DMS153 treated with DMSO at 0.1 percent for 48 hours (cell line): ENCODE results near the gene CUL4B.
"Not testable (repeated sequence)": the region's sequence is repeated elsewhere in the genome, so short reads cannot be mapped to it uniquely, and the experiment has no call there.

Experiments used
- DNase-seq: peaks from one replicate; lab custom pipeline; 2025; ENCODE audit not compliant: unreplicated experiment; lab: John Stamatoyannopoulos, UW

CUL4B gene

GRCh38 chrX:120560842-120561633, at the start of gene CUL4B:
CUL4B (minus strand) TSS chrX:120560962; CDS start chrX:120560638, 324 bp downstream.
- DNase-seq = peak; percentile 86

DNA sequence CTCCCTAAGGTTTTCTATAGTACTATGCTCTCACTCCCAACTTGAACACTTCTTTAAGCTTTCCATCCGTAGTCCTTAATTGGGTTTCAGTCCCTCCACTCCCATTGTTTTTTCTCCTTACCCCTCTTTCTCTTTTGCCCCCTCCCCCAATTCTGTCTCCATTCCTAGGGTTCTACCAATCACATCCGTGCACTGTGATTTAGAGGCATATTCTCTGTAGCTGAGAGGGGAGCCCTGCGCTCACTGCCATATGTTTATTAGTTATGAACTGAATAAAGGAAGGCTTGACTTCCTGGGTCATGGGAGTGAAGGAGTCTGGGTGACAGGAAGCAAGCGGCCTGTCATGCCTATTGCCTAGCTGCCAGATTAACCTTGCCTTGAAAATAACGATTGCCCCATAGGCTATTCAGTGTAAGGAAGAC, 43.6 kb upstream of the CUL4B start:
- peak; percentile 23 for DNase-seq

- peak; percentile 94 for DNase-seq
Observed at GRCh38 chrX:120603707-120604360, 43.1 kb upstream of the CUL4B start, which contains the start of gene MCTS1. MCTS1 (plus strand) TSS chrX:120604101; CDS start chrX:120604237, 136 bp downstream.

DNA sequence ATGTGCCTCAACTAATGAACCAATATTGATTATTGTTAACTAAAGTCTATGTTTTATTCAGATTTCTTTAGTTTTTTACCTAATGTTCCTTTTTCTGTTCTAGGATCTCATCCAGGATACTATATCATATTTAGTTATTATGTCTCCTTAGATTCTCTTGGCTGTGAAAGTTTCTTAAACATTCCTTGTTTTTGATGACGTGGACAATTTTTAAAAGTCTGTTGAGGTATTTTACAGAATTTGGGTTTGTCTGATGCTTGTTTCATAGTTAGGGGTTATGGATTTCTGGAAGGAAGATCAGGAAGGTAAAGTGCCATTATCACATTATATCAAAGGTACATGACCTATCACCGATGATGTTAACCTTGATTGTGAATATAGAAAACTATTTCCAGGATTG, 24.9 kb upstream of the CUL4B start:
- DNase-seq = no peak

- DNase-seq = no peak
Observed at GRCh38 chrX:120575379-120576114, 14.8 kb upstream of the CUL4B start.

DNA sequence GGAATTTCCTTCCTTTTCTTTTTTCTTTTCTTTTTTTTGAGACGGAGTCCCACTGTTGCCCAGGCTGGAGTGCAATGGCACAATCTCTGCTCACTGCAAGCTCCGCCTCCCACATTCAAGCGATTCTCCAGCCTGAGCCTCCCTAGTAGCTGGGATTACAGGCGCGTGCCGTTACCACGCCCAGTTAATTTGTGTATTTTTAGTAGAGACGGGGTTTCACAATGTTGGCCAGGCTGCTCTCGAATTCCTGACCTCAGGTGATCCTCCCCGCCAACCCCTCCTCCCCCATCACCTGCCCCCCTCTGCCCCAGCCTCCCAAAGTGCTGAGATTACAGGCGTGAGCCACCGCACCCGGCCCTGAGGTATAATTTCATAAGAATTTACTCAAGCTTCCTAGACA, 13.0 kb upstream of the CUL4B start:
- DNase-seq = not testable (repeated sequence)

DNA sequence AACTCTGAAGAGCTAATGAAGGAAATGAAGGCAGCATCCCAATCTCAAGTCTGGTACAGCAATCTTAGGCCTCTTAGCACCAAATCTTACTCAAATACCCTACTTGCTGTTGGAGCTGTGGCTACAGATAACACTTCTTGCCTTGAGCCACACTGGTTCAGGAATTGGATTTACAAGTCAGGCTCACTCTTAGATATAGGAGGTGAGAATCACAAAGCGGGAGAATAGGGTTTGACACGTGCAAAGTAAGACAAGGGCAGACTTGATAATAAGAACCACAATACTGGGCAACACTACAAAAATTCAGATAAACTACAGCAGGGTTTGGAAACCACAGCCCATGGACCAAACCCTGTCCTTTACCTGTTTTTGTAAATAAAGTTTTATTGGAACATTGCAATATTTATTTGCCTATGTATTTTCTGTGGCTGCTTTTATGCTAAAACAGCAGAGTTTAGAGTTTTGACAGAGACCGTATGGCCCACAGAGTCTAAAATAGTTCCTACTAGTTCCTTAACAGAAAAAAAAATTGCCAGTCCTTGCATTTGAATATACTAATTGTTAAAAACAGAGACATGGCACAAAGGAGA, 9.3 kb upstream of the CUL4B start:
- DNase-seq = no peak

GRCh38 chrX:120568609-120569008, 7.8 kb upstream of the CUL4B start:
- no peak for DNase-seq

DNA sequence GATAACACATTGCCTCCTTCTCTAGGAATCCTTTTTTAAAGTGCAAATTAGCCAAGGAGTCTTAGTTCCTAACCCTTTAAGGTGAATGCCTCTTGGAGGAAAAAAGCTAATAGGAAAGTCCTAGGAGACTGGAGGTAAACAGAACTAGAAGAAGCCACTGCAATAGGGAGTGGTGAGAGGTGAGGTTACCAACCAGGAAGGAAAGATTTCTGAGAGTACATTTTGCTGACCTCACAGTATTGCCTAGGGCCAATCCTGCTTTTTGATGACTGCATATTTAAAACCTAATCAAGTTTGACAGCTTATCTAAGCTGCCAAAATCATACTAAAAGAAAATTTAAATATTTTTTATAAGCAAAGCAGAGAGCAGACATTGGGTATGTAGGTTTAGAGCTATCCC, 7.3 kb upstream of the CUL4B start:
- DNase-seq = no peak

DNA sequence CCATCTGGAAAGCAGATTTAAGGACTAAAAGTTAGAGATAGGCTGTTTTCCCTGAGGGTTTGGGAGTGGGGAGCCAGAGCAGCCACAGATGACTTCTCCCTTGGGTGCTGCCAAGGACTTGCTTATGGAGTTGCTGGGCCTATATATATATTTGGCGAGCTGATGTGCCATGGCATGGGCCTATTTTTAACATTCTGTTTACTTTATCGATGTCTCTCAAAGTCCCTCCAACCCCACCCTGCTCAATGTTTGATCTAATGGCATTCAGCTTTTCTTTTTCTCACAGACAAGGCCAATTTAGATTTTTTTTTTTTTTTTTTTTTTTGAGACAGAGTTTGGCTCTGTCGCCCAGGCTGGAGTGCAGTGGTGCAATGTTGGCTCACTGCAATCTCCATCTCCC, 6.1 kb upstream of the CUL4B start:
- DNase-seq = no peak

DNA sequence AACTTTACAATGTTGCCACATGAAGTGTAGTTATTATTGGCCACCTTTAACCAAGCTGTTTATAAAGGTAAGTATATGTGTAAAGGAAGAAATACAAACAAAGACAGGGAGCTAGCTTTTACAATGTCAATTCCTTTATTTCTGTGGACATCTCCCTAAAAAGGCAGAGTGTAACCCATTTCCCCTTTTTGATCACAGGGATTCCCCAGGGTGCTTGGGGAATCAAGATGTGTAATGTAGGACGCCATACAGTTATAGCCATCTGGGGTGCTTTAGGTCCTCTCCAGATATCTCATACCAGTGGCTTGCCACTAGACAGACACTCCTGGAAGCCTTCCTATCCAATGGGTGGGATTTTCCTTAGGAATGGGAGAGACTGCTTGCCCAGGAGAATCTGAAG, 4.2 kb upstream of the CUL4B start:
- no peak for DNase-seq

DNA sequence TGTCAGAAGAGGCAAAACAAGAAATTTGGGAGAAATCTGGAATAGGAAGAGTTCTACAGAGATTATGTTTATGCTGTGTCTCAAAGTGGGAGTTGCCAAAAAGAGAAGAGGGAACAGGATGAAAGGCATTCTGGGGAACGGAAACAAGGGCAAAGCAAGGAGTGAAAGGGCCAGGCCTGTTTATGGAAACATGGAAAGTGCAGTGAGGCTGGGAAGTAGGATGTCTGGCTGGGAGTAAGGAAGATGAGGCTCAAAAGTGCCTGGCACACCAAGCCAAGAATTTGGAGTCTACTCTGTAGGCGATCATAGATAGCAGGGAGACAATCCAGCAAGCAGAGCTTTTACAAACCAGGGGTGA, 1.8 kb upstream of the CUL4B start:
- no peak for DNase-seq

DNA sequence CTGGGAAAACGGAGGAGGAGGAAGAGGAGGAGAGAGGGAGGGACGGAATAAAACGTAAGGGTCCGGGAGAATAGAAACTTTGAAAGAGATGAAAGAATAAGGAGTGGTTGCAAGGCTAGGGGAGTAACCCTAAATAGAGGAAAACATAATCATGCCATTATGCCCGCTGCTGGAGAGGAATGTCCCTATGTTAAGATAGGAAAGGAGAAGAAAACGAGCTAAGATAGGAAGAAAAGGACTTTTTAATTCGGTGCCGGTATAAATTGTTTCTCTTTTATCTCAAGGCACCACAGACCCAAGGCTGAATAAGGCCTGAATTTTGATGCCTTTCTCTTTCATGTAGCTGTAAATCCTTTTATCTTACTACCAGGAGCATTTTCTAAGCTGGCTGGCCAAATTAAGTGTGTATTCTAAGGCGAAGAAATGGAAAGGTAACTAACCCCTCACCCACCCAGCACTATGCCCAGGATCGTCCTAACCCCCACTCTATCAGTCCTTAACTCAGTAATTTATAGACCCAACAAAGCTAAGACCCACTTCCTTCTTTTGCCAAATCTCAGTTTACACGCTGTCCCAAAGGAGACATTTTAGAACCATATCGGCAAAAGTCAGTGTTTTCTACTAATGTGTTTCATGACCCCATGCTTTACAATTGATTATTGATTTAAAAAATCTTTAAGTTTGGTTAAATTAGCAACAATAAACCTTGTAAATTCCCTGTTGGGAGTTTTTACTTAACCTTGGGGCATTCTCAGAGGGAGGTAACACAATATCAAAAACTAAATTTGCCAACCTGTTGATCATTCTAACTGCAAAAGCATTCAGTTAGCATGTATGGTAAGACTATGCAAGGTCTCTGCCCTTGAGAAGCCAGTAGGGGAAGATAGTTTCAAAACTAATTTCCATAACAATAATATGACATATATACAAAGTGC, 1.1 kb upstream of the CUL4B start:
- DNase-seq = no peak

- no peak for DNase-seq
Observed at GRCh38 chrX:120560405-120560841, 339 bp downstream of the CUL4B start.

GRCh38 chrX:120559804-120560203, 958 bp downstream of the CUL4B start:
- DNase-seq = peak; percentile 6

- no peak for DNase-seq
Observed at GRCh38 chrX:120556251-120556650, 4.5 kb downstream of the CUL4B start.

- no peak for DNase-seq
Observed at GRCh38 chrX:120549483-120550452, 11.0 kb downstream of the CUL4B start.

DNA sequence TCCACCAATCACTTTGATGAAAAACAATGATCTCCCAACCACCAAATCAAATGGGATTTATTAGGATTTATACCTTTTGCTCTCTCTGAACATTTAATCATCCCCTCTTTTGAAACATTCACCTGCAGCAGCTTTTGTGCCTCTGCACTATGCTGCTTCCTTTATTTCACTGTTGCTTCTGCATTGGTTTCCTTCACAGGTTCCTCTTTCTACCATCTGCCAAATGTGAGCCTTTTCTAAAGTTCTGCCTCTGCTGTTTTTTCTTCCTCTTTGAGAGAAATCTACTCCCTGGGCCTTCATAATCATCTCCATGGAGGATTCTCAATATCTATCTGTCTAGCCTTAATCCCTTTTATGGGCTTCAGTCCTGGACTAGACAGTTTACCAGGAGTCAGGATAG, 24.7 kb downstream of the CUL4B start:
- no peak for DNase-seq
